GM06990 (cell line): ENCODE measurements around the gene ATG2B.
"Not testable (repeated sequence)": the region's sequence is repeated elsewhere in the genome, so short reads cannot be mapped to it uniquely, and the experiment has no call there.

Source experiments
- DNase-seq: peaks from one replicate; pipeline ENCODE4 v3.0.0-alpha.2; 2011; ENCODE audit not compliant: insufficient read length; ENCODE audit errors: extremely low read depth
- H3K27me3 ChIP-seq: replicated peaks from 2 replicates; pipeline ENCODE4 v1.6.0; 2011; ENCODE audit warnings: low read length; ENCODE audit not compliant: control insufficient read depth, insufficient read depth
- H3K36me3 ChIP-seq: 2 replicates; pipeline ENCODE4 v1.5.1; 2011; ENCODE audit warnings: low read length; ENCODE audit not compliant: control insufficient read depth, insufficient read depth
- H3K4me3 ChIP-seq: replicated peaks from 2 replicates; pipeline ENCODE4 v1.5.1; 2011; ENCODE audit warnings: low read depth, mild to moderate bottlenecking, control low read depth, low read length
- CTCF ChIP-seq: IDR thresholded peaks from 2 replicates; pipeline ENCODE4 v1.5.1; 2011; ENCODE audit warnings: low read length, control low read depth, mild to moderate bottlenecking, inconsistent platforms; ENCODE audit not compliant: insufficient read depth, poor library complexity, severe bottlenecking

ATG2B gene

GRCh38 chr14:96250485-96250884, 112.7 kb downstream of the ATG2B start:
- TF ChIP-seq CTCF, result no peak
- Histone ChIP-seq H3K27me3 (no peaks in the 10 kb centered on the region; the same call in 1 of the 2 replicates), H3K36me3 (no peaks in the 10 kb centered on the region), H3K4me3 (no peak overlapping the region)
- DNase-seq, result no peak

- no peak for TF ChIP-seq CTCF
Measured at GRCh38 chr14:96249029-96249428, 114.1 kb downstream of the ATG2B start.

GRCh38 chr14:96247031-96247430, 116.1 kb downstream of the ATG2B start:
- DNase-seq, result no peak
- no peak for TF ChIP-seq CTCF
- no peak overlapping the region for H3K4me3 ChIP-seq
- no peaks in the 10 kb centered on the region; the same call in 1 of the 2 replicates for H3K27me3 ChIP-seq
- no peaks in the 10 kb centered on the region for H3K36me3 ChIP-seq

More at GRCh38 chr14:96249029-96249428, 114.1 kb downstream of the ATG2B start:
- DNase-seq, result no peak
- Histone ChIP-seq H3K36me3 (no peaks in the 10 kb centered on the region), H3K27me3 (no peaks in the 10 kb centered on the region; the same call in 1 of the 2 replicates), H3K4me3 (no peak overlapping the region)

GRCh38 chr14:96246539-96246847, 116.6 kb downstream of the ATG2B start:
- no peak for TF ChIP-seq CTCF
- no peaks in the 10 kb centered on the region; the same call in 1 of the 2 replicates for H3K27me3 ChIP-seq
- no peaks in the 10 kb centered on the region for H3K36me3 ChIP-seq
- no peak for DNase-seq
- H3K4me3 ChIP-seq, result no peak overlapping the region

- no peaks in the 10 kb centered on the region for H3K36me3 ChIP-seq
- DNase-seq, result no peak
- no peak for TF ChIP-seq CTCF
- no peaks in the 10 kb centered on the region; the same call in 1 of the 2 replicates for H3K27me3 ChIP-seq
- no peak overlapping the region for H3K4me3 ChIP-seq
Measured at GRCh38 chr14:96245710-96246538, 117.2 kb downstream of the ATG2B start.

- DNase-seq, H3K27me3 ChIP-seq, H3K4me3 ChIP-seq, H3K36me3 ChIP-seq: not testable (repeated sequence)
Measured at GRCh38 chr14:96245074-96245473, 118.1 kb downstream of the ATG2B start.
